ENCODE measurements around the gene NANS.
"Not testable (repeated sequence)": the region's sequence is repeated elsewhere in the genome, so short reads cannot be mapped to it uniquely, and the experiment has no call there.

The NANS gene

GRCh38 chr9:98117097-98117496, 60.6 kb downstream of the NANS start:
- peak overlapping the region; percentile 7 for H3K4me3 Mint-ChIP-seq
- H3K27me3 Mint-ChIP-seq (ENCODE audit: low read depth); H3K27ac Mint-ChIP-seq; H3K9me3 Mint-ChIP-seq: not testable (repeated sequence)
- peaks cover 45% of the 10 kb centered on the region for H3K4me1 Mint-ChIP-seq (ENCODE audit: low read depth)
- H3K36me3 Mint-ChIP-seq (ENCODE audit: low read depth) = peaks cover 24% of the 10 kb centered on the region

GRCh38 chr9:98117984-98118639, 61.6 kb downstream of the NANS start:
- H3K9me3 Mint-ChIP-seq = no peaks in the 10 kb centered on the region
- peak overlapping the region; percentile 85 for H3K4me3 Mint-ChIP-seq
- H3K36me3 Mint-ChIP-seq (ENCODE audit: low read depth) = peaks cover 22% of the 10 kb centered on the region
- peak overlapping the region; percentile 90 for H3K27ac Mint-ChIP-seq
- no peaks in the 10 kb centered on the region for H3K27me3 Mint-ChIP-seq (ENCODE audit: low read depth)
- peaks cover 44% of the 10 kb centered on the region for H3K4me1 Mint-ChIP-seq (ENCODE audit: low read depth)

GRCh38 chr9:98118640-98119601, 62.4 kb downstream of the NANS start, which contains the start of gene TRIM14:
TSS of gene TRIM14 (minus strand) at chr9:98119222. CDS start at chr9:98119188, 34 bp downstream.
- H3K27ac Mint-ChIP-seq = peak within 1 kb of the TSS; percentile 90
- H3K4me1 Mint-ChIP-seq (ENCODE audit: low read depth) = peaks cover 42% of the 10 kb centered on the region
- no peaks in the 10 kb centered on the region for H3K27me3 Mint-ChIP-seq (ENCODE audit: low read depth)
- H3K36me3 Mint-ChIP-seq (ENCODE audit: low read depth) = peaks cover 19% of the 10 kb centered on the region
- H3K4me3 Mint-ChIP-seq = peak within 1 kb of the TSS; percentile 85
- no peaks in the 10 kb centered on the region for H3K9me3 Mint-ChIP-seq

- H3K27ac Mint-ChIP-seq = peak overlapping the region; percentile 77
- H3K4me1 Mint-ChIP-seq (ENCODE audit: low read depth) = peaks cover 40% of the 10 kb centered on the region
- no peaks in the 10 kb centered on the region for H3K9me3 Mint-ChIP-seq
- no peaks in the 10 kb centered on the region for H3K27me3 Mint-ChIP-seq (ENCODE audit: low read depth)
- peaks cover 20% of the 10 kb centered on the region for H3K36me3 Mint-ChIP-seq (ENCODE audit: low read depth)
- H3K4me3 Mint-ChIP-seq = peak overlapping the region; percentile 85
Measured at GRCh38 chr9:98120476-98120875, 63.9 kb downstream of the NANS start.

GRCh38 chr9:98121058-98121457, 64.5 kb downstream of the NANS start:
- Mint-ChIP-seq H3K4me3 (peak overlapping the region; percentile 85), H3K4me1 (ENCODE audit: low read depth) (peaks cover 40% of the 10 kb centered on the region), H3K9me3 (no peaks in the 10 kb centered on the region), H3K27ac (peak overlapping the region; percentile 77), H3K36me3 (ENCODE audit: low read depth) (peaks cover 17% of the 10 kb centered on the region), H3K27me3 (ENCODE audit: low read depth) (no peaks in the 10 kb centered on the region)

GRCh38 chr9:98124091-98124490, 67.6 kb downstream of the NANS start:
- not testable (repeated sequence) for H3K9me3 Mint-ChIP-seq, H3K27ac Mint-ChIP-seq
- H3K4me1 Mint-ChIP-seq (ENCODE audit: low read depth) = peaks cover 28% of the 10 kb centered on the region

GRCh38 chr9:98124637-98125426, 68.3 kb downstream of the NANS start:
- Mint-ChIP-seq H3K9me3 (no peaks in the 10 kb centered on the region), H3K4me1 (ENCODE audit: low read depth) (peaks cover 30% of the 10 kb centered on the region), H3K27me3 (ENCODE audit: low read depth) (no peaks in the 10 kb centered on the region), H3K36me3 (ENCODE audit: low read depth) (peaks cover 7% of the 10 kb centered on the region), H3K27ac (no peak overlapping the region), H3K4me3 (no peak overlapping the region)

More at GRCh38 chr9:98124091-98124490, 67.6 kb downstream of the NANS start:
- not testable (repeated sequence) for H3K4me3 Mint-ChIP-seq; H3K27me3 Mint-ChIP-seq (ENCODE audit: low read depth); H3K36me3 Mint-ChIP-seq (ENCODE audit: low read depth)

GRCh38 chr9:98127226-98127625, 70.7 kb downstream of the NANS start:
- Mint-ChIP-seq H3K36me3 (ENCODE audit: low read depth) (peaks cover 7% of the 10 kb centered on the region), H3K27me3 (ENCODE audit: low read depth) (no peaks in the 10 kb centered on the region), H3K4me1 (ENCODE audit: low read depth) (peaks cover 11% of the 10 kb centered on the region), H3K27ac (no peak overlapping the region), H3K9me3 (no peaks in the 10 kb centered on the region), H3K4me3 (no peak overlapping the region)

GRCh38 chr9:98128316-98128715, 71.8 kb downstream of the NANS start:
- H3K9me3 Mint-ChIP-seq = no peaks in the 10 kb centered on the region
- H3K36me3 Mint-ChIP-seq (ENCODE audit: low read depth) = peaks cover 7% of the 10 kb centered on the region
- peaks cover 14% of the 10 kb centered on the region for H3K4me1 Mint-ChIP-seq (ENCODE audit: low read depth)
- H3K27me3 Mint-ChIP-seq (ENCODE audit: low read depth) = no peaks in the 10 kb centered on the region
- no peak overlapping the region for H3K27ac Mint-ChIP-seq
- H3K4me3 Mint-ChIP-seq = no peak overlapping the region

GRCh38 chr9:98129451-98129881, 72.9 kb downstream of the NANS start:
- Mint-ChIP-seq H3K4me3 (no peak overlapping the region), H3K36me3 (ENCODE audit: low read depth) (peaks cover 7% of the 10 kb centered on the region), H3K27ac (peak overlapping the region; percentile 51), H3K4me1 (ENCODE audit: low read depth) (peaks cover 16% of the 10 kb centered on the region), H3K27me3 (ENCODE audit: low read depth) (no peaks in the 10 kb centered on the region), H3K9me3 (no peaks in the 10 kb centered on the region)

- H3K27ac Mint-ChIP-seq; H3K27me3 Mint-ChIP-seq (ENCODE audit: low read depth); H3K9me3 Mint-ChIP-seq; H3K36me3 Mint-ChIP-seq (ENCODE audit: low read depth); H3K4me3 Mint-ChIP-seq: not testable (repeated sequence)
- peaks cover 16% of the 10 kb centered on the region for H3K4me1 Mint-ChIP-seq (ENCODE audit: low read depth)
Measured at GRCh38 chr9:98130060-98130459, 73.5 kb downstream of the NANS start.

GRCh38 chr9:98130576-98131228, 74.2 kb downstream of the NANS start:
- no peak overlapping the region for H3K27ac Mint-ChIP-seq
- H3K36me3 Mint-ChIP-seq (ENCODE audit: low read depth) = peaks cover 5% of the 10 kb centered on the region
- no peaks in the 10 kb centered on the region for H3K27me3 Mint-ChIP-seq (ENCODE audit: low read depth)

GRCh38 chr9:98132158-98132557, 75.6 kb downstream of the NANS start:
- H3K9me3 Mint-ChIP-seq = no peaks in the 10 kb centered on the region
- no peak overlapping the region for H3K4me3 Mint-ChIP-seq
- H3K4me1 Mint-ChIP-seq (ENCODE audit: low read depth) = peaks cover 16% of the 10 kb centered on the region
- peaks cover 2% of the 10 kb centered on the region for H3K36me3 Mint-ChIP-seq (ENCODE audit: low read depth)
- H3K27me3 Mint-ChIP-seq (ENCODE audit: low read depth) = no peaks in the 10 kb centered on the region
- H3K27ac Mint-ChIP-seq = no peak overlapping the region

More at GRCh38 chr9:98130576-98131228, 74.2 kb downstream of the NANS start:
- Mint-ChIP-seq H3K4me3 (no peak overlapping the region), H3K4me1 (ENCODE audit: low read depth) (peaks cover 16% of the 10 kb centered on the region), H3K9me3 (no peaks in the 10 kb centered on the region)

All from T-helper 1 cell treated with Interleukin-12 subunit alpha and Interleukin-12 subunit beta and Interleukin-4 antibody, amounts not matched to agents 30 μg/mL and 1 μg/mL, for 36 hours (primary cell).